GM12878 (cell line): ENCODE data around the gene PIEZO2. TPM values are rescaled to one million over a fixed set of nuclear protein-coding genes. Genes with fewer than 3 reads are reported as not detected.

Experiments
- ATAC-seq: fragments of 200-7000 bp; cut with Tn5 transposase; 3 replicates; pipeline ENCODE4 v1.9.1; 2020; ENCODE audit warnings: mild to moderate bottlenecking, moderate library complexity
- BruUV-seq: library from RNA; stranded (reverse); fragments of 400-500 nt; replicated peaks from 2 replicates; lab custom pipeline; 2021; lab: Mats Ljungman, UMichigan
- CTCF ChIA-PET: fragments of 300-600 bp; sonication (Branson Sonifier 250); formaldehyde crosslinking; extraction: SDS; loops from one replicate; lab custom pipeline; 2021; ENCODE audit warnings: inconsistent platforms; lab: Yijun Ruan, JAX
- POLR2A ChIA-PET: fragments of 350-600 bp; formaldehyde crosslinking; extraction: SDS; loops from one replicate; lab custom pipeline; 2021; ENCODE audit warnings: inconsistent platforms; lab: Charles Lee
- RAD21 ChIA-PET: fragments of 300-600 bp; sonication (Branson Sonifier 250); formaldehyde crosslinking; loops from one replicate; lab custom pipeline; 2023; ENCODE audit warnings: antibody characterized with exemption; ENCODE audit not compliant: unreplicated experiment; lab: Charles Lee
- SMC1A ChIA-PET: fragments of 300-600 bp; sonication (Branson Sonifier 250); formaldehyde crosslinking; loops from one replicate; lab custom pipeline; 2023; ENCODE audit not compliant: unreplicated experiment, uncharacterized antibody; lab: Charles Lee
- DNase-seq: peaks from one replicate; pipeline ENCODE4 v3.0.0-alpha.2; 2011; ENCODE audit warnings: low read depth, low spot score
- FAIRE-seq: peaks from 3 replicates; lab custom pipeline; 2011; peaks lifted over from hg19 to GRCh38; lab: Jason Lieb, UNC
- H2AFZ ChIP-seq: 2 replicates; pipeline ENCODE4 v1.6.0; 2011; ENCODE audit warnings: low read depth, low read length, control low read depth; ENCODE audit not compliant: control insufficient read depth
- H3K27ac ChIP-seq: 2 replicates; pipeline ENCODE4 v1.5.1; 2011; ENCODE audit warnings: control low read depth; ENCODE audit not compliant: control insufficient read depth, insufficient read depth
- H3K27me3 ChIP-seq, 2 experiments: replicated peaks in 1 of 2; 2 replicates each; pipeline versions ENCODE4 v1.6.0 to v1.6.1; 2011; ENCODE audit warnings: low read length in 1 of 2; ENCODE audit not compliant: control insufficient read depth in 2 of 2, insufficient read depth in 2 of 2
- H3K36me3 ChIP-seq, 2 experiments: 2 replicates each; pipeline ENCODE4 v1.5.1; 2011; ENCODE audit warnings: low read length in 1 of 2; ENCODE audit not compliant: control insufficient read depth in 2 of 2, insufficient read depth in 2 of 2
- H3K4me1 ChIP-seq: 2 replicates; pipeline ENCODE4 v1.6.1; 2011; ENCODE audit warnings: mild to moderate bottlenecking, low read length, moderate library complexity, mixed read lengths; ENCODE audit not compliant: control insufficient read depth, insufficient read depth
- H3K4me2 ChIP-seq: 2 replicates; pipeline ENCODE4 v1.6.0; 2011; ENCODE audit warnings: control low read depth; ENCODE audit not compliant: control insufficient read depth, insufficient read depth
- H3K4me3 ChIP-seq: fragments of 200-600 bp; sonication (generic); 2 replicates; pipeline ENCODE4 v1.5.1; 2016
- H3K79me2 ChIP-seq: 2 replicates; pipeline ENCODE4 v1.6.0; 2011; ENCODE audit warnings: low read length; ENCODE audit not compliant: control insufficient read depth, insufficient read depth
- H3K9ac ChIP-seq: 2 replicates; pipeline ENCODE4 v1.8.0; 2011; ENCODE audit warnings: low read length, control low read depth, mixed read lengths; ENCODE audit not compliant: control insufficient read depth, insufficient read depth
- H3K9me3 ChIP-seq: replicated peaks from 3 replicates; pipeline ENCODE4 v1.5.1; 2011; ENCODE audit warnings: mild to moderate bottlenecking, low read length; ENCODE audit not compliant: control insufficient read depth, insufficient read depth
- H4K20me1 ChIP-seq: 2 replicates; pipeline ENCODE4 v1.6.0; 2011; ENCODE audit not compliant: control insufficient read depth, insufficient read depth
- RAD51 ChIP-seq: fragments of 450-650 bp; IDR thresholded peaks from 2 replicates; pipeline ENCODE4 v1.6.1; 2016; ENCODE audit warnings: moderate library complexity, mild to moderate bottlenecking, inconsistent platforms
- RUNX3 ChIP-seq: IDR thresholded peaks from 2 replicates; pipeline ENCODE4 v1.6.1; 2012; ENCODE audit warnings: low read length, inconsistent platforms
- whole genome bisulfite sequencing: methylation state at CpG from one replicate; pipeline ENCODE4 v1.1.6; 2016; ENCODE audit warnings: low lambda C conversion rate; ENCODE audit not compliant: insufficient replicate concordance, insufficient coverage; ENCODE audit errors: missing lambda C conversion rate; 5-methylcytosine and 5-hydroxymethylcytosine counted together
- in situ Hi-C: fragments of 300-500 bp; cut with MboI; formaldehyde crosslinking; loops from 9 replicates; pipeline ENCODE4 v1.14.3; 2018; ENCODE audit warnings: mixed read lengths
- intact Hi-C: fragments of 100-400 bp; cut with micrococcal nuclease; formaldehyde crosslinking; loops from one replicate; pipeline ENCODE4 v1.14.2; 2022; ENCODE audit not compliant: unreplicated experiment
- polyA plus RNA-seq, 11 experiments: library from polyadenylated mRNA; depleted of rRNA in 4 of 11; unstranded in 6 of 11; stranded (reverse) in 5 of 11; fragments of >200 nt; fragmentation: Nextera tagmentation in 4 of 11; fragmentation: Illumina TruSeq in 1 of 11; extraction: Ambion mirVana in 4 of 11; extraction: Trizol in 1 of 11; gene quantifications; 1 replicate in 1 of 11; 2 replicates in 10 of 11; pipeline versions ENCODE4 v1.2.1 to v1.2.3, GENCODE V29; 2011 to 2016; ENCODE audit warnings: inconsistent platforms in 2 of 11, missing spikeins in 2 of 11, low read depth in 1 of 11
- total RNA-seq, 4 experiments: library from RNA; depleted of rRNA in 3 of 4; stranded (reverse); fragments of >200 nt in 3 of 4; fragmentation: Illumina TruSeq in 1 of 4; extraction: Trizol in 1 of 4; gene quantifications; 2 replicates each; pipeline versions ENCODE4 v1.2.1 to v1.2.3, GENCODE V29; 2013 to 2021
- TF ChIP-seq, protein P1 (sequence below): fragments of 150-350 bp; IDR thresholded peaks from 2 replicates; pipeline ENCODE4 v1.6.1; 2016; ENCODE audit warnings: low read depth, low read length

The PIEZO2 gene
- total and polyA plus RNA-seq, 10 of the 15 experiments (the other 5 are each of a cell fraction or from before 2014, with no cell fraction given), result 6.7 to 42.3 (median 27.4) TPM

GRCh38 chr18:10847907-10848306, 301.5 kb downstream of the PIEZO2 start:
- ATAC-seq, result no peak
- no peak overlapping the region for H3K27ac ChIP-seq
- no peak for FAIRE-seq
- WGBS, result 47% methylated on average over 6 of the region's 6 CpGs
- H3K9ac ChIP-seq, result no peak overlapping the region
- TF ChIP-seq, protein P1, sequence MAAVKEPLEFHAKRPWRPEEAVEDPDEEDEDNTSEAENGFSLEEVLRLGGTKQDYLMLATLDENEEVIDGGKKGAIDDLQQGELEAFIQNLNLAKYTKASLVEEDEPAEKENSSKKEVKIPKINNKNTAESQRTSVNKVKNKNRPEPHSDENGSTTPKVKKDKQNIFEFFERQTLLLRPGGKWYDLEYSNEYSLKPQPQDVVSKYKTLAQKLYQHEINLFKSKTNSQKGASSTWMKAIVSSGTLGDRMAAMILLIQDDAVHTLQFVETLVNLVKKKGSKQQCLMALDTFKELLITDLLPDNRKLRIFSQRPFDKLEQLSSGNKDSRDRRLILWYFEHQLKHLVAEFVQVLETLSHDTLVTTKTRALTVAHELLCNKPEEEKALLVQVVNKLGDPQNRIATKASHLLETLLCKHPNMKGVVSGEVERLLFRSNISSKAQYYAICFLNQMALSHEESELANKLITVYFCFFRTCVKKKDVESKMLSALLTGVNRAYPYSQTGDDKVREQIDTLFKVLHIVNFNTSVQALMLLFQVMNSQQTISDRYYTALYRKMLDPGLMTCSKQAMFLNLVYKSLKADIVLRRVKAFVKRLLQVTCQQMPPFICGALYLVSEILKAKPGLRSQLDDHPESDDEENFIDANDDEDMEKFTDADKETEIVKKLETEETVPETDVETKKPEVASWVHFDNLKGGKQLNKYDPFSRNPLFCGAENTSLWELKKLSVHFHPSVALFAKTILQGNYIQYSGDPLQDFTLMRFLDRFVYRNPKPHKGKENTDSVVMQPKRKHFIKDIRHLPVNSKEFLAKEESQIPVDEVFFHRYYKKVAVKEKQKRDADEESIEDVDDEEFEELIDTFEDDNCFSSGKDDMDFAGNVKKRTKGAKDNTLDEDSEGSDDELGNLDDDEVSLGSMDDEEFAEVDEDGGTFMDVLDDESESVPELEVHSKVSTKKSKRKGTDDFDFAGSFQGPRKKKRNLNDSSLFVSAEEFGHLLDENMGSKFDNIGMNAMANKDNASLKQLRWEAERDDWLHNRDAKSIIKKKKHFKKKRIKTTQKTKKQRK, result no peak
- TF ChIP-seq RUNX3 (peak; percentile 50; the same call in 1 of the 2 replicates), RAD51 (no peak)
- intact Hi-C loops (no loop called here), in situ Hi-C loops (no loop called here)
- H3K27me3 ChIP-seq, result no peaks in the 10 kb centered on the region
- ChIA-PET CTCF (interaction anchor here (0.8 to 10.6 kb wide), 4 partner anchors 193 to 306 kb away, joined by 3 to 225 read pairs (median 98); partner anchors contain the start of gene PIEZO2), SMC1A (interaction anchor here (0.6 to 12.5 kb wide), 7 partner anchors 8 to 317 kb away, joined by 3 to 256 read pairs (median 6); partner anchors contain the start of gene PIEZO2), RAD21 (interaction anchor here (5.2 to 7.9 kb wide), 2 partner anchors 191 to 304 kb away, joined by 127 to 157 read pairs; partner anchors contain the start of gene PIEZO2), POLR2A (interaction anchor here (1.0 kb wide), 2 partner anchors 9 to 302 kb away, joined by 3 to 4 read pairs; no protein-coding TSS in a partner anchor)
- H3K79me2 ChIP-seq, result peaks cover 2% of the 10 kb centered on the region
- H2AFZ ChIP-seq, result no peak overlapping the region
- no peak overlapping the region for H3K4me3 ChIP-seq
- peaks cover 7% of the 10 kb centered on the region; the same call in 2 of the 3 replicates for H3K9me3 ChIP-seq
- BruUV-seq, result no TSS peak
- H4K20me1 ChIP-seq, result no peaks in the 10 kb centered on the region
- no peak for DNase-seq
- peak overlapping the region; percentile 9; the same call in 1 of the 2 replicates for H3K4me2 ChIP-seq
- H3K36me3 ChIP-seq, result peaks cover 0 to 6% of the 10 kb centered on the region in 2 experiments; a peak in 1 of 4 replicates
- H3K4me1 ChIP-seq, result peaks cover 25% of the 10 kb centered on the region; the same call in 1 of the 2 replicates
